GM12891 (cell line): ENCODE data around the gene TFF1.

ENCODE experiments used
- POLR2A ChIP-seq: IDR thresholded peaks from 2 replicates; pipeline ENCODE4 v1.6.1; 2011; ENCODE audit warnings: low read depth, low read length, control low read depth
- POLR2AphosphoS5 ChIP-seq: IDR thresholded peaks from 2 replicates; pipeline ENCODE4 v1.6.1; 2011; ENCODE audit warnings: low read depth, low read length, control low read depth
- TAF1 ChIP-seq: IDR thresholded peaks from 2 replicates; pipeline ENCODE4 v1.6.1; 2011; ENCODE audit warnings: low read depth, low read length, control low read depth

DNA sequence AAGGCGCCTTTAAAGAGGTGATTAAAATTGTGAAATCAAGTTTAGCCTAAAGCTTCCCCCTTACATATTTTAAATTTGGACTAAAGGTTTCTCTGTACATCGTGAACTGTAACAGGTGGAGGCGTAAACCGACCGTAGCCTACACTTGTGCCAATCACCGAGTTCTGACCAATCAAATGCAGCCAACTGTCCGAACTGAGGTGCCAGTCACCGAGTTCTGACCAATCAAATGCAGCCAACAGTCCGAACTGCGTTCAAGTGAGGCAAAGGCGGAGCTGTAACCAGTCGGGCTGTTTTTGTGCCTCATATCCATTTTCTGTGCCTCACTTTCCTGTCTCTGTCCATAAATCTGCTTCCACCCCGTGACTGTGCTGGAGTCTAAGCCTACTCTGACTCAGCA is 7.4 kb downstream of the TFF1 start:
- TF ChIP-seq TAF1 (no peak), POLR2A (no peak), POLR2AphosphoS5 (no peak)
